ENCODE data around the gene PTPN2.

- TF ChIP-seq, protein P1, sequence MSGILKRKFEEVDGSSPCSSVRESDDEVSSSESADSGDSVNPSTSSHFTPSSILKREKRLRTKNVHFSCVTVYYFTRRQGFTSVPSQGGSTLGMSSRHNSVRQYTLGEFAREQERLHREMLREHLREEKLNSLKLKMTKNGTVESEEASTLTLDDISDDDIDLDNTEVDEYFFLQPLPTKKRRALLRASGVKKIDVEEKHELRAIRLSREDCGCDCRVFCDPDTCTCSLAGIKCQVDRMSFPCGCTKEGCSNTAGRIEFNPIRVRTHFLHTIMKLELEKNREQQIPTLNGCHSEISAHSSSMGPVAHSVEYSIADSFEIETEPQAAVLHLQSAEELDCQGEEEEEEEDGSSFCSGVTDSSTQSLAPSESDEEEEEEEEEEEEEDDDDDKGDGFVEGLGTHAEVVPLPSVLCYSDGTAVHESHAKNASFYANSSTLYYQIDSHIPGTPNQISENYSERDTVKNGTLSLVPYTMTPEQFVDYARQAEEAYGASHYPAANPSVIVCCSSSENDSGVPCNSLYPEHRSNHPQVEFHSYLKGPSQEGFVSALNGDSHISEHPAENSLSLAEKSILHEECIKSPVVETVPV (CRISPR knock-in tag; IDR thresholded peaks at IDR 0.05) = no peak
- TF ChIP-seq TOX (CRISPR knock-in tag; IDR thresholded peaks at IDR 0.05; ENCODE audit: borderline replicate concordance) (no peak), ARNTL (CRISPR knock-in tag; IDR thresholded peaks at IDR 0.05; ENCODE audit: borderline replicate concordance, low read depth) (no peak), ISL1 (CRISPR knock-in tag; IDR thresholded peaks at IDR 0.05) (no peak), TSHZ2 (CRISPR knock-in tag; IDR thresholded peaks at IDR 0.05) (no peak), CREB5 (CRISPR knock-in tag; IDR thresholded peaks at IDR 0.05; ENCODE audit: low read depth) (no peak)
Observed at GRCh38 chr18:12748671-12749070, 135.4 kb downstream of the PTPN2 start.
